Gastroesophageal sphincter (tissue), 3 donors: Measurements from ENCODE around the gene REEP6.

Experiments used
- CTCF ChIP-seq, 4 experiments: fragments of 200-600 bp in 2 of 4; fragments of 450-650 bp in 2 of 4; sonication (generic) in 1 of 4; IDR thresholded peaks; one replicate each; pipeline ENCODE4 v1.5.1; 2017 to 2019; ENCODE audit warnings: antibody characterized with exemption in 4 of 4, mild to moderate bottlenecking in 2 of 4, moderate library complexity in 2 of 4
- EP300 ChIP-seq: sonication (generic); formaldehyde crosslinking; IDR thresholded peaks from one replicate; pipeline ENCODE4 v1.6.1; 2017; ENCODE audit warnings: antibody characterized with exemption, mild to moderate bottlenecking
- POLR2A ChIP-seq, 2 donors: fragments of 450-650 bp; IDR thresholded peaks; one replicate each; pipeline ENCODE4 v1.6.1; 2017; ENCODE audit warnings: antibody characterized with exemption in 2 of 2, mild to moderate bottlenecking in 2 of 2, moderate library complexity in 1 of 2
- POLR2AphosphoS5 ChIP-seq: sonication (generic); formaldehyde crosslinking; IDR thresholded peaks from one replicate; pipeline ENCODE4 v1.6.1; 2017; ENCODE audit warnings: antibody characterized with exemption

DNA sequence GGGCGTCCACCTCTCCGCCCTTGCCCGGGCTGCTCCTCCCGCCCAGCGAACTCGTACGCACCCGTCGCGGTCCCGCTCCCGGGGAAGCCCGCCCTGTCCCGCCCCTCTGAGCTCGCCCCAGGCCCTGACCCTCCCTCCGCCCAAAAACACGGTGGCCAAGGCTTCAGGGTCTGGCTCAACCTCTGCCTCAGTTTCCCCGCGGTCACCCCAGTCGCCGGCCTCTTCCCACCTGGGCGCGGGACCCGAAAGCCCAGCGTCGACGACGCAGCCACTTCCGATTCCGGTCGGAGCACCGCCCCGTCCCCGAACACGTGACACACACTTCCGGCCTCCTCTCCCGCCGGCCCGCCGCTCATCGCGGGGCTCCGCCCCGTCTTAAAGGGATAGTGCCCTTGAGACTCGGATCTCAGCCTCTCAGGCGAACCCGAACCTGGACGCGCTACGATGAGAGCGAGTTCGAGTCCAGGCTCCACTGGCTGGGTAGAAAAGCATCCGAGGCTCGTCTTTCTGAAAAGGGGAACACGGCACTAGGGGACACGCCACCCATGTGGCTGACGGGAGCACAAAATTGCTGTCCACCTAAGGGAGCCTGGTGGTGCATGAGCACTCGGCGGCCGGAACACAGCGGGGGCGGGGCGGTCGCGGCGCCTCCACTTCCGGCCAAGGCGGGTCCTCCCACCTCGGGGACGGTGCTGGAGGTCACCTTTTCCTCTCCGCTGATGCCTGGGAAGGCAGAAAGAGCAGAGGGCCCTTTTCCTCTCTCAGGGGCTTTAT, 11.9 kb upstream of the REEP6 start, which contains the start of gene C19orf25:
- TF ChIP-seq POLR2A (IDR thresholded peaks at IDR 0.05) (peak; percentile 65 to 76), POLR2AphosphoS5 (peak; percentile 76), CTCF (IDR thresholded peaks at IDR 0.05) (peak in 1 of 4 experiments; percentile 20), EP300 (no peak)
